Midbrain (tissue), 1 donor: Measurements from ENCODE around the gene CD47.

Experiments used
- DNase-seq: peaks from one replicate; lab custom pipeline; 2025; lab: John Stamatoyannopoulos, UW

The CD47 gene

DNA sequence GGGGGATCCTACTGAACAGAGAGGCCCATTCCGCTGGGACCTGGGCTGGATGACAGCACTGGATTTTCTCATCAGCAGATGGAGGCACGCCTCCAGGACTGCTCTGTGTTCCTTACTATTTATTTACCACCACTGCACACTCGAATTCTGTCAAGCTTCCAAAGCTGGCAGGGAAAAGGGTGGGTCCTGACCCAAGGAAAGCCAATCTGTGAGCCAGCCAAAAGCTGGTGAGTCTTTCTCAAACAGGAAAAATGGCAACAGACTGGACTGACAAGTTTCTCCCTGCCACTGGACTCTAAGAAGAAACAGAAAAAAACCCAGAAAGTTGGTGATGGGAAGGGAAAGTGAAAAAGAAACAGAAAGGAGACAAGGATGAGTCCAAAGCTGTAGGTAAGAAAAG lies 37.8 kb downstream of the CD47 start:
- DNase-seq = no peak

DNA sequence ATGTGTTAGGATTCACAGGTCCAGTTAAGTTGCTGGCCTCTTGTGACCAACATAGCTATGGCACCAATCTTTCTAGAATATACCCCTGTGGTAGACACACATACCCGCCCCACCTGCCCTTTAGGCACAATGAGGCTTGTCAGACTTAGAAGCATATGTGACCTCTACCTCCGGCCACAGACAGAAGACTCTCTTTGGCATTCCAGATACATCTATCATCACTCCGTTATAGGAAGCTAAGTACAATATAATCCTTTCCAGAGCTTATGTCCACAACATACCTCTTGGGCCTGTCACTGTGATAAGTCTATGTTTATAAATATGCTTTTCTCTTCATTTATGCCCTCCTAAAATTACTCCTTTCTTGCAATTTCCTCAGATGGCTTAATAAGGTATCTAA lies 39.8 kb downstream of the CD47 start:
- no peak for DNase-seq

DNA sequence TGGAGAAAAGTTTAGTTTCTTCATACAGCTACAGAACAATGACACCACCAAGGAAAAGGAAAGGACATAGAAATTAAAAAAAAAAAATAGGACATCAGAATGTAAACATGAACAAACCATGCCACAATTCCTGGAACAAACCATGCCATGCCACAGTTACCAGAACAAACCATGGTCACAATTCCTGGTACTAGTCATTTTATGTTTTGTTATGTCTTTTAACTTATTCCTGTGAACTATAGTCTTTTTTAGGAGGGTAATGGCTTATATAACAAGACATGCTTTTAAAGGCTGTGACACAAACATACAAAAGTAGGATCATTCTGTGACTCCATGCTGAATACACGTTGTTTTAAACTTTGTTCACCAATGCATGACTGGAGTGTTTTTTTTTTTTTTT lies 42.8 kb downstream of the CD47 start:
- no peak for DNase-seq

DNA sequence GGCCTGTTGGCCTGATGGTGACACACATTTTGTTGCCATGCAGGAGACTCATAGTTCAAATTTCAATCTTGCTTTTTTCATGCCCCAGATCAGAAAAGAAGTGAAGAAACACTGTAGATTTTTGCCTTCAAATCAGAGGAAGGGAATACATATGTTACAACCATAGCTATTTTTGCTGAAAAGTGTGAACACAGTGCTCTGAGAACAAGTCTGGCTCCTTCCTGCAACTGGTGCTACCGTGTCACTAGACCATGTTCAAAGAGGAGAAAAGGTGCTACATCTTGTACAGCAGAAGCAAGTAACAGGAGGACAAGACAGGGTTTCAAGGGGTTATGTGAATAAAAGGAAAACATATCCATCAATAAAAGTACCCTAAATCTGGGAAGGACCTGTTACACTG lies 44.6 kb downstream of the CD47 start:
- no peak for DNase-seq

DNA sequence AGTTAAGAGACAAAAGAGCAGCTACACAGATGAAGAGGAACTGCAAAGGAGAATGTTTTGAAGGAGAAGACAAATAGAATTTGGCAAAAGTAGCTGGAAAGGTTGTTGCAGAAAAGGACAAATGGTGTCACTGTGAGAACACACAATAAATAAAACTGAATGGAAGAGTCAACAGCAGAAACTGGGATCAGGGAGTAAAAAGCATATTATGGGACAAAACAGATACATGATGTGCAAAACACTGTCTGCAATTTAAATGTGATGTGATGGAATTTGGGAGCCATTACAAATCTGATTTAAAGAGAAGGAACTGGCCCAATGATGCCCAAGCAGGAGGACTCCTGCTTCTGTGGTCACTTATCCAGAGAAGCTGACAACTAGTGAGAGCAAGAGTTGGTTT lies 46.1 kb downstream of the CD47 start:
- peak; percentile 32 for DNase-seq

DNA sequence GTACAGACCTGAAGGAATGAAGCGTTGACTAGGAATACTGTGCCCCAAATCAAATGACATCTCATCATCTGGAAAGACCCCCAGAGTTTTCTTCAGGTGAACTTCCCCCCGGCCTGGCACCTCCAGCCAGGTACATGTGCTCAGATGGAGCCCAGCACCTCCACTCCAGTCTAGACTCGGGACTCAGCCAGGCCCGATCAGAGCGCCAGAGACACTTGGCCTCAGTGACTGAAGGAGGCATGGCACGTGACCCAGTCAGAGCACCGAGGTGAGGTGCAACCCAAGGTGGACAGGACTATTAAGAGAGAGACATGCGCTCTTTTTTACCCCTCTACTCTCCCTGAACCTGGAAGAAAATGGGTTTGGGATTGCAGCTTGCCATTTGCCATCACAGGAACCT lies 48.5 kb downstream of the CD47 start:
- DNase-seq = no peak

DNA sequence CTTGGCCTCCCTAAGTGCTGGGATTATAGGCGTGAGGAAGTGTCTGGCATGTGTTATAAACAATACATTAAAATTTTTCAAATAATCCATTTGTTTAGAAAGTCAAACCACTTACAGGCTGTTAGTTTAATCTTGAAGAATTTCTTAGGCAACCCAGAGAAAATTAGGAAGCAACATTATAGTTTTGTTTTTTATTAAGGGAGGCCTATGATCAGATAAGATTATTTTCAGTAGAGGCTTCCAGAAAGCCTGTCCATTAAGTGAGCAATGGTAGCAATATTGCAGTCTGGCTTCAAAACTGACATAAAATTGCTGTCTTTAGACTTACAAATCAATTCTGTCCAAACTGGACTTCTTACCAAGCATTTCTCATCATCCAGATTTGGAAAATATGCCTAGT lies 49.6 kb downstream of the CD47 start:
- no peak for DNase-seq

DNA sequence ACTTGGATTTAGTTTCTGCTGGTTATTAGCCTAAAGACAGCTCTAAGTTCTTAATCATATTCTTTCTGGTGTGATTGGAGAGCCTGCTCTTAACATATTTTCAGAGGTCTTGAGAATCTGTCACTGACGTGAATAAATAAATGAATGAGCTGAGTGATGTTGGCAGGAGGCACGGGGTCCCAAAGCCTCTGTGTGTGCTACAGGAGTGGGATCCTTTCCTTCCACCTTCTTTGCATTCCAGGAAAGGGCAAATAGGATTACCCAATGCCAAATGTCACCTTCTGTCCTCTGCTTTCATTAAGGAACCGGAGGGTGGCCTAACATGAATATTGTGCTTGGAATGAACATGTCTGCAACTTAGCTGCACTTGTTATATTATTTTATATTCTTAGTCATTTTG lies 53.1 kb downstream of the CD47 start:
- no peak for DNase-seq

DNA sequence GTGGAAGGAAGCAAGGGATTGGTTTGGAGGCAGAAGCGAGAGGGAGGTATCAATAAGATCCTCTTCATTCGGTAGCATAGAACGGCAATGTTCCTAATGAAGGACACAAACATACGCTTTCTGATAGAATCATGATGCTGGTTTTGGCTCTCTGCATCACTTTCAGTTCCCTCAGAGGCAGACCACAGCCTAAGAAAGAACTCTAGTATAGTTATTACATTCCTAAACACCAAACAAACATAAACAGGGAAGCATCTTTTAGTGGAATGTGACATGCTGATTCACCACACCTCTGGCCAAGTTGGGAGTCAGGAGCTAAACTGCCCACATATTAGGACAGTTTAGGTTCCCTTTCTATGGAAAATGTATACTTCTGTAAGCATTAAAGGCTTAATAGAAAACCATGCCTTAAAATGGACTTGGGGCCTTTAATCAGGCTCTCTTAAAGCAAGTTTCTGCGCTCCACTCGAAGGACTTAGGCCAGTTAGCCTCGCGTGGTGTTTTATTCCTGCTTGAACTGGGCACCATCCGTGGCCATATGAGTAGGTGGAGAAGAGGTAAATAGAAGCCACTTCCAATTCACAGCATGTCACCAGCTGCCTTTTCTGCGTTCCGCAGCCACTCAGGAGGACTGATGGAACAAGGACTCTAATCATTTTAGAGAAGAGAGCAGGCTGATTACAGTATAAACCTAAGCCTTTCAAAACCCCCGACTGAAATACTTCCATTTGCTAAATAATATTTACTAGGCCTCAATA lies 53.7 kb downstream of the CD47 start:
- DNase-seq = no peak

DNA sequence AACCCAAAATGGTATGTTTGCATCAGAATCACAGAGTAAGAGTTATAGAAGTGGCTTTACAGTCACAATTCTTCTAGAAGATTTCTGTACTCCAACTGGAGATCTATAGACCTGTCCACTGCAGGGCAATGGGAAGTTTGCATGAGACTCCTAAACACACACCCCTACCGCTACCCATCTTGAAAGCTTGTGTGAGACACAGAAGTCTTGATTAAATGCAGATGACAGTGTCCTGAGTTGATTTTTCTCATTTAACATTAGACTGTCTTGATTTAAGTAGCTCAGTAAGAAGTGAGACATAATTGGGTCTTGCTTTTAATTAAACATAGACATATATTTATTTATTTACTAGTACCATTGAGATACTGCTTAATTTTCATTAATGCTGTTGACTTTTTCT lies 54.4 kb downstream of the CD47 start:
- DNase-seq = no peak

DNA sequence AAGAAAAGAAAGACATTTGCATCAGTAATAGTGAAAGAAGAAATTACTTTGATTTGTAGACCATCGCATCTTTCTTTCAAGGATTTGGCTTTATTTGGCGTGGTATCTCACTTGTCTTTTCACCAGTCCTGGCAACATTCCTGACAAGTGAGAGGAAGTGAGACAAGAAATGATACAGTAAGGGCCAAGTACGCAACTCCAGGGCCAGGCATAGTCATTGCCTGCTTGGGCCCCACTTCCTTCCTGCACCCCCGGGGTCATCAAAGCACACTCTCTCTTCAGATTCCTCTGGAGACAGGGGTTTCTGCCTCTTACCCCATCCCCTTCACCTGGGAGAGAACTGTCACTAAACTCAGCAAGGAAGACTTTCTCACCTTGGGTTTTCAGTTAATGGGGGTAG lies 55.1 kb downstream of the CD47 start:
- DNase-seq = no peak

DNA sequence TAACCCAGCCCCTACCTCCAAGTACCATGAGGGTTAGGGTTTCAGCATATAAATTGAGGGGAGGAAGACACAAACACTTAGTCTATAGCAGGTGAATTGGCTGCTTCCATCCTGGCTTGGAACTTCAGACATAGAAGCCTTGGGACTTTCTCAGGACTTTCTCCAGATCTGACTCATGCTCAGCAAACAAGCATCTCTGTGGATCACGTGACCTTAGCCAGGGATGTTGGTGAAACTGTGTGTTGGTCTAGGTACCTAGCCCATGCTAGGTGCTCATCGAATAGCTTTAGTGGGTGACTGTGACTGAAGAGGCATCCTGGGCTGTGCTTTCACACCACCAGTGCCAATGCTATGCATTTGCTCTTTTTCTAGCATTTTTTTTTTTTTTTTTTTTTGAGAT lies 58.9 kb downstream of the CD47 start:
- no peak for DNase-seq

DNA sequence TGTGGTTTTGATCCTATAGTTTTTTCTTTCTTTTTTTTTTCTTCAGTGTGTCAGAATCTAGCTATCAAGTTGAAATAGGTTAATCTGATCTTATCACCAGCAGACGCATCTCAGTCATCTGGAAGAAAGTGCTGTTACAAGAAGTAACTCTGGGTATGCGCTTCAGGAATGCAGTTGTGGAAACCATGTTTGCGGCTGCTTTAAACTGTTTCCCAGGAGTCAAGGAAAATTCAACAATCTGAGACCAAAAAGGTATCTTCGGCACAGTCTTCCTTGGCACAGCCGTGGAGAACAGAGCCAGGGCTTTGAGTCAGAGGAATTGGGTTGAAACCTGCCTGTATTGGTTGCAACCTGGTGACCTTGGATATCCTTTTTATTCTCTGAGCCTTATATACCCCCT lies 59.9 kb downstream of the CD47 start:
- no peak for DNase-seq

DNA sequence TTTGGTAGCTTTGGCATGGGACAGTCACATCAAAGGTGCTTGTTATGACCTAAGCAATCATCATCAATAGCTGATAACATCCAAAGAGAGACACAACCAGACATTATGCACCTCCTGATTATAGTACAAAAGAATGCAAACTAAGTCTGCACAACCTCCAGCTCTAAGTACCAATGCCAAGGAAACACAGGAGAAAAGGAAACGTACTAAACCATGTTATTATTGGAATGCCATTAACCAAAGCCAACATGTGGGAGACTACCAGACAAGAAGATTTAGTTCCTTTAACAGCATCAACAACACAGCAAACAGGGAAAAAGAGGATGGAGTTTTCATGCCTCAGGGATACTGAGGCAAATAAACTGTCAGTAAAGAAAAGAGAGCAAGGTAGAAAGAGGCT lies 61.4 kb downstream of the CD47 start:
- no peak for DNase-seq

DNA sequence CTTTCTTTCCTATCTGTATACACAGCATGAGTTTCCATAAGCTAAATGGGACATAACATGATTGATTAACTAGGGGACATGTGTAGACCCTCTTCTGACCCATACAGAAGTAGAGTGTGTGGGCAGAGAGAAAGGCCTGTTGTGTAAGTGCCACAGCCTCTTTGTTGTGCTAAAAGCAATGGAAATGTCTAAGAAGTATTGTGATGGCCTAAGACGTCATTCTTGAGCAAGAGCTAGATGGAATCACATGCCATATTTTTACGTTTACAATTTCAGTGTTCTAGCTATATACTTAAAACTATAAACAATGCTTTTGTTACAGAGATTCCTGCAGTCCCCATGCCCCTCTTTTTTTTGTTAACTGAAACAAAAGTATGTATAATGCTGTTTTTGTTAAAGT lies 61.9 kb downstream of the CD47 start:
- no peak for DNase-seq

DNA sequence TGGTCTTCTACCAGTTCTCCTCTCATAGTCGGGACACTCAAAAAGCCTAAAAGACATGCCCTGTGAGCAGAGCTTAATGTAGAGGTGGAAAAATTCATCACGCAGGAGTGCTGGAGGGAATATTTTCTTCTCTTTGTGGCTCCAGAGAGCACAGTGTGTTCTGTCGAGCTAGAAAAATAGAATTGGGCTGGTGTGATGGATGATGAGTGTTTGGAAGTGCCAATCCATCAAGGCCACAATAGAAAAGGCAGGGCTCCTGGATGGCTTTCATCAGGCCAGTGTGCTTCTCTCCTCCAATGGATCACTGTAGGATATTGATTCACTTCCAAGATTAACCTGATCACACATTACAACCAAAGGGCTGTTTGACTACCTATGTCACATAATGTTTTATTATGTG lies 65.7 kb downstream of the CD47 start:
- no peak for DNase-seq

DNA sequence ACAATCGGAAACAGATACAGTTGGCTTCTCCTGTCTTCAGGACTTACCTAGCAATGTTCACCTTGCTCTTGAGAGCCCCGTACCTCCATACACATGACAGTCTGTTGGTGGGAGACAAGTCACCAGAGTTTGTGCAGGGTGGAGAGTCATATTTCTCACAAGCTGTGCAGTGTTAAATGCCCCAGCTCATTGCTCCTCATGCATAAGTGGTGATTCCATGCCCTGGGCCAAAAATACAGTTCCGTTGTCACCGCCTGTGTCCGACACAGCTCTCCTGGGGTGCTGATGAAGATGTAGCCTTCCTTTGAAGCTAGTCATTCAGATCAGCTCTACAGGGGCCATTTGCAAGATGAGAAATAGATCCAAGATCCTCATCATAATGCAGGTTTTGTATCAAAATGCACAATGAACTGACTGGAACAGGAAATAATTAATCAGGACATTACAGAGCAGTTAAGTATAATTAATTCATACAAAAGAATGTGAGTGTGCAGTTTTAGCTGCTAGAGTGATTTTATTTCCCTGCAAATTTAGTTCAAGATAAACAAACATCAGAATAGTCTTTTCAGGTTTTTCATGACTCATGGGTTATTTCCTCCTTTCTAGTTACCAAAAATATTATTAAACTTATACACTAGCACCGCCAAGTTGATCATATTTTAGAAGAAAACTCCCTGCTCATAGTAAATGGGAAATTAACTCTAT lies 66.5 kb downstream of the CD47 start:
- no peak for DNase-seq

DNA sequence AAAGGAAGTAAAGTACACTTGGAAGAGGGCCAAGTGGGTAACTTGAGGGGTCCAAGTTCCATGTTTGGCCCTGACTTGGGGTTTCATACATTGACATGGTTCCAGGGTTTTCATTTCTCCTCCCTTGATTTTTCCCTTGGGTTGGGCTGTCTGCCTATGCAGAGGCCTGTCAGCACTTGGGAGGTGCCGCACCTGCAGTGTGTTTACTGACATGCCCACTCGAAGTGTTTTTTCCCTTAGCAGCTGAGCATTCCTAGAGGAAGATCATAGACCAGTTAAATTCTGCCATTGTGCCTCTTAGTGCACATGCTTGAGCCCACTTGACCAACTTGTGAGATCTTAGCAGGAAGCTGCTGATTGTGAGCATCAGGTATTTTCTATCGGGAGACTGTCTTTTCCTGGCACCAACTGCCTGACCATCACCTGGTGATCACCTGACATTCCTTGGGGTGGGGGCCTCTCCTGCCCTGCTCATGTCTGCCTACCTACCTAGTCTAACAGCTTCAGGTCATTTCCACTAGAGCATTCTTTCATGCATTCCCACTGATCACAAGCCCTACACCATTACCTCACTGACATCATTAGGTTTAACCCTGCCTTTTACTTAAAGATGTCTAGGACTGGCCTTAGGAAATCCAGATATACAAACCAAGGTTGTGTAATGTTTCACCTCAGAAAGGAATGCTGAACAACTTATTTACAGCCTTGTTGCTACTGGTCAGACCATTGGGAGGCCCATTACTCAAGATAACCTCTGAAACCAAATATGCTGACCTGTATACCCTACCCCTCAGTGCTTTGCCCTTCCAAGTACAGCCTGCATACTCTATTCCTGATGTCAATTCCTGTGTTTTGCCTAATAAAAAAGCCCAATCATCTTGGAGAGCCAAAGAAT lies 68.3 kb downstream of the CD47 start:
- DNase-seq = no peak

DNA sequence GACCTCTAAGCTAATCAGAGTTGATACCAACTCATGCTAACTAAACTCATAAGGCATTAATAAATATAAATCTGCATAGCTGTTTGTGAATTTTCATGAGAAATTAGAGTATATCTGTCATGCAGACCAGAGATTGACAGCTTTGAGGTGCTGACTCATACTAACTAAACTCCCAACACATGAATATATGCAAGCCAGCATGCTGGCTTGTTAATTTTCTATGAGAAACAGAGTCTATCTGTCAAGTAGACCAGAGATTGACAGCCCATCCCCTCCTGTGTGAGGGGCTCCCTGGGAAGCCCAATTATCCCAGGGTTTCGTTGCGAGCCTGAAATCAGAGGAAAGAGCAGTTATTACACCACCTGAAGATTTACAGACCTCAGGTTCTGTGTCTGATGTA lies 69.3 kb downstream of the CD47 start:
- no peak for DNase-seq

DNA sequence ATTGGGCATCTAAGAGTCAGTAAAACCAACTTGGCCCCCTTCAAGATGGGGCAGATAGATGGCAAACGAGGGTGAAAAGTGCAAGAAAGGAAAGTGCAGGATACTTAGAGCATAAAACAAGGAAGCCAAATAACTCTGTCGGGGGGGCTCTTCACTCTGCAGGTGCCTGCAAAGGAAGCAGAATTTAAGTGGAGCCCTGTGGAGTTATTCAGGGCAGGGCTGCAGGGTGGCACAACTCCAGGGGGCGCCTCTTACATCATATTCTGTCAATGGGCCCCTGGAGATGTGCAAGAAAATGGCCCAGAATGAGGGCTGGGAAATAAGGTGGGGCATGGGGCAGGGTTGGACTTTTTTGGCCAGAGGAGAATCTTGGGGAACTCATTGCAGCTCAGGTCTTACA lies 69.7 kb downstream of the CD47 start:
- DNase-seq = no peak

DNA sequence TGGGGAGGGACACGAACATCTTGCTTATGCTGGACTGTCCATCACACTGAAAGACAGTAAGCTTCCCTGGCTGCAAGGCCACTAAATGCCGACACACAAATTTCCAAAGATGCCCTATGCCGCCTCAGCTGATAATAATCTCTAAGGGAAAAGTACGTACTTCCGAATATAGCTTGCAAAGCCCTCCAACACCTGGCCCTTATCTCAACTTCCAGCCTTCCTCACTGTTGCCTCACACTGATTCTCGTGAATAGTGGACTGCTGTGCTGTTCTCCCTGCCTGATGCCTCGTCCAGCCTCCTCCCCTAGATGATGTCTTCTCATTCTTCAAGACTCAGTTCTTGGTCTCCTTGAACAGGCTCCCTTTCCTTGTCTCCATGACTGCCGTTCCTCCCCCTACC lies 72.3 kb downstream of the CD47 start:
- no peak for DNase-seq

DNA sequence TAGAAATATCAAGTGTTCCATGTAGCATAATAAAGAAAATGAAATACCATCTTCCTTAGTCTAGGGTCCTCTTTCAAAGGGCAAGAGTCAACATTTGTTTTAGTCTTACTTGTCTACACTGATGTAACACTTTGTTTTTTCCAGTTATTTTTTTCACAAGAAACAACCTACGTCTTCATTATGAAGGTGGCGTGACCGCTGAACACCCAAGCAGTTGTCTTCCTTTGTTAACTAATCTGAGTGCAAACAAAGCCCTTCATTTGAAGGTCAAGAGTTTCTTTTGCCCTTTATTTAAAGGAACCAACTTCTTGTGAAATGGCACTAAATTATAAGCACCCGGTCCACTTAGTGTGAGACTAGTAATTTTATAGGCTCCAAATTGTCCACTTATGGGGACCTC lies 73.2 kb downstream of the CD47 start:
- no peak for DNase-seq

DNA sequence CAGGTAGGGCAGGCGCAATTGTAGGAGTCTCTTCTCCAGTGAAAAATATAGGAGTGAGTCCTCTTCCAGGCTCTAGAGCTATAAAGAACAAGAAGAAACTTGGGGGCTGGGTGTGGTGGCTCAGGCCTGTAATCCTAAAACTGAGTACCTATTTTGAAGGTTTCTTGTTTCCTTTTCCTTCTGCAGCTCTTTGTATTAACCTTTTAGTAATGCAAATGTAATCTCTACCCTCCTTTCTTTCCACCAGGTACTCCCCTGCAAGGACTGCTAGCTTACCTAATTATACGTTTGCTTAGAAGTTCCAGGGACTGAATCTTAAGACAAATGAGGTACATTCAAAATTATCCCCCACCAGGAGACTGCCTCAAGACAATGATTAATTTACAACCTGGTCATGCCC lies 75.9 kb downstream of the CD47 start:
- no peak for DNase-seq
